ENCODE data around the gene IL22RA2. TPM values are rescaled to one million over a fixed set of nuclear protein-coding genes. Genes with fewer than 3 reads are reported as not detected.

IL22RA2 gene
- total and polyA plus RNA-seq, 9 of the 15 experiments (the other 6 are each of a cell fraction or from before 2014, with no cell fraction given) = 0.03 TPM; not detected in 8

DNA sequence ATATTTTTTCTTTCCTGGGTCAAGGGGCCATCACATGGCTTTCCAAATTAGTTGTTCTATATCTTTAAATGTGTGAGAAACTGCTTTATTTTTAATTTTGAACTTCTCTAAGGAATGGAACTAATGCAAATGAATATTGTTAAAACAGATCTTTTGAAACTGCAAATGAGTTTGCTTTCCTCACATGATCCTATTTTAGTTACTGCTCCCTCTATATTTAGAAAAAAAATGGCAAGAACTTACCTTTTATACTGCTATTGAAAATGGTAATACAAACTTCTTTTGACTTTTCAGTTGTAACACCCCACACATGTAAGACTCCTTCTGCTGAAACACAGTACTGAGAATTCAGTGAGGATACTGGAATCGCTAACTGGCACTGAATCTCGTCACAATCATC, 29.8 kb upstream of the IL22RA2 start:
- intact Hi-C loops (cut with micrococcal nuclease) (no loop called here), in situ Hi-C loops (cut with MboI) (no loop called here)
- ChIA-PET CTCF (ENCODE audit: low intra/inter-chr PET ratio) (no interaction called here), POLR2A (no interaction called here)
- Histone ChIP-seq H3K4me1 (replicated peaks in 1 of 2; ENCODE audit: control insufficient read depth in 2 of 2, insufficient read depth in 2 of 2, low read length in 2 of 2) (no peaks in the 10 kb centered on the region), H3K9me1 (ENCODE audit: control insufficient read depth, insufficient read depth, low read length) (no peaks in the 10 kb centered on the region), H3K4me2 (ENCODE audit: insufficient read depth, low read length) (no peak overlapping the region), H3K9ac (ENCODE audit: insufficient read depth in 1 of 2, low read depth in 2 of 2, low read length in 2 of 2) (no peak overlapping the region), H3K36me3 (ENCODE audit: control insufficient read depth, insufficient read depth, low read length) (peaks cover 58% of the 10 kb centered on the region), H2AFZ (ENCODE audit: low read depth, low read length) (no peak overlapping the region), H3K27ac (ENCODE audit: extremely low read depth, low read depth, low read length) (no peak overlapping the region), H3K79me2 (ENCODE audit: control insufficient read depth, insufficient read depth, low read length) (no peaks in the 10 kb centered on the region), H3K9me3 (replicated peaks; ENCODE audit: control insufficient read depth, insufficient read depth, low read depth, low read length) (no peaks in the 10 kb centered on the region), H4K20me1 (replicated peaks; ENCODE audit: control insufficient read depth, insufficient read depth, low read length) (no peaks in the 10 kb centered on the region), H3K4me3 (no peak overlapping the region), H3K27me3 (ENCODE audit: control insufficient read depth in 2 of 2, insufficient read depth in 2 of 2, low read length in 2 of 2) (no peaks in the 10 kb centered on the region)
- no peak for ATAC-seq
- 92% methylated on average over 2 of the region's 2 CpGs for WGBS (ENCODE audit: insufficient coverage, low coverage, missing lambda C conversion rate)
- TF ChIP-seq XRCC4 (IDR thresholded peaks at IDR 0.05; ENCODE audit: extremely low read depth, insufficient read depth, insufficient read length) (no peak), ZNF282 (CRISPR knock-in tag; IDR thresholded peaks at IDR 0.05) (no peak), ZNF507 (tag; conservative IDR thresholded peaks at IDR 0.05) (0 out of 2 replicates have a peak, but pooled peaks have one; percentile 8), SRSF7 (optimal IDR thresholded peaks at IDR 0.05; ENCODE audit: low read depth, low read length) (no peak)
- DNase-seq (ENCODE audit: extremely low read depth in 1 of 4, low spot score in 3 of 4) = no peak
- no peak for FAIRE-seq
- no TSS peak for BruUV-seq (replicated peaks)

DNA sequence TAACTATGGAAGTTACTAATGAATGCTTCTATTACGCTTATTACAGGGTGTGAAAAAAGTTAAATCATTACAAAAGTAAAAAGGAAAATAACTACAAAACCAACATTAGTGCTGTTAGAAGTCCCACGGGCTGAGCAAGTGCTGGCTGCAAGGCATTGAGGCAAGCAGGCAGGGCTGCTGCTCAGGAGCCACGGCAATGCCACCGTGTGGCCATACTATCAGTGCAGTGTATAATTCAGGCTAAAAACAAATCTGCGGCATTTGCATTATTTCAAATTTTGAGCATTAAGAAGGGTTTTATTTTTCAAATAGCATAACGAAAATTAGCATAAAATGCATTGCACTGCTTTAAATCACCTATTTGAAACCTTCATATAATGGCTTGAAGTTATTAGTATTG, 28.6 kb upstream of the IL22RA2 start:
- ChIA-PET CTCF (ENCODE audit: low intra/inter-chr PET ratio) (no interaction called here), POLR2A (no interaction called here)
- ATAC-seq = peak; percentile 57; the same call in 1 of the 3 replicates
- Histone ChIP-seq H3K27ac (ENCODE audit: extremely low read depth, low read depth, low read length) (no peak overlapping the region), H3K9me3 (replicated peaks; ENCODE audit: control insufficient read depth, insufficient read depth, low read depth, low read length) (no peaks in the 10 kb centered on the region), H4K20me1 (replicated peaks; ENCODE audit: control insufficient read depth, insufficient read depth, low read length) (no peaks in the 10 kb centered on the region), H3K36me3 (ENCODE audit: control insufficient read depth, insufficient read depth, low read length) (peaks cover 66% of the 10 kb centered on the region), H3K4me1 (replicated peaks in 1 of 2; ENCODE audit: control insufficient read depth in 2 of 2, insufficient read depth in 2 of 2, low read length in 2 of 2) (no peaks in the 10 kb centered on the region), H3K4me3 (no peak overlapping the region), H2AFZ (ENCODE audit: low read depth, low read length) (no peak overlapping the region), H3K9me1 (ENCODE audit: control insufficient read depth, insufficient read depth, low read length) (no peaks in the 10 kb centered on the region), H3K27me3 (ENCODE audit: control insufficient read depth in 2 of 2, insufficient read depth in 2 of 2, low read length in 2 of 2) (no peaks in the 10 kb centered on the region), H3K4me2 (ENCODE audit: insufficient read depth, low read length) (no peak overlapping the region), H3K9ac (ENCODE audit: insufficient read depth in 1 of 2, low read depth in 2 of 2, low read length in 2 of 2) (no peak overlapping the region), H3K79me2 (ENCODE audit: control insufficient read depth, insufficient read depth, low read length) (no peaks in the 10 kb centered on the region)
- DNase-seq (ENCODE audit: extremely low read depth in 1 of 4, low spot score in 3 of 4) = no peak
- FAIRE-seq = no peak
- no peak for TF ChIP-seq ZC3H4 (CRISPR knock-in tag; IDR thresholded peaks at IDR 0.05; ENCODE audit: borderline replicate concordance)
- no peak for TF ChIP-seq ATF1 (CRISPR knock-in tag; IDR thresholded peaks at IDR 0.05)
- TF ChIP-seq ATF1 (tag; IDR thresholded peaks at IDR 0.05) = no peak
- TF ChIP-seq HSF4 (CRISPR knock-in tag; IDR thresholded peaks at IDR 0.05; ENCODE audit: borderline replicate concordance) = no peak
- TF ChIP-seq, protein P1, sequence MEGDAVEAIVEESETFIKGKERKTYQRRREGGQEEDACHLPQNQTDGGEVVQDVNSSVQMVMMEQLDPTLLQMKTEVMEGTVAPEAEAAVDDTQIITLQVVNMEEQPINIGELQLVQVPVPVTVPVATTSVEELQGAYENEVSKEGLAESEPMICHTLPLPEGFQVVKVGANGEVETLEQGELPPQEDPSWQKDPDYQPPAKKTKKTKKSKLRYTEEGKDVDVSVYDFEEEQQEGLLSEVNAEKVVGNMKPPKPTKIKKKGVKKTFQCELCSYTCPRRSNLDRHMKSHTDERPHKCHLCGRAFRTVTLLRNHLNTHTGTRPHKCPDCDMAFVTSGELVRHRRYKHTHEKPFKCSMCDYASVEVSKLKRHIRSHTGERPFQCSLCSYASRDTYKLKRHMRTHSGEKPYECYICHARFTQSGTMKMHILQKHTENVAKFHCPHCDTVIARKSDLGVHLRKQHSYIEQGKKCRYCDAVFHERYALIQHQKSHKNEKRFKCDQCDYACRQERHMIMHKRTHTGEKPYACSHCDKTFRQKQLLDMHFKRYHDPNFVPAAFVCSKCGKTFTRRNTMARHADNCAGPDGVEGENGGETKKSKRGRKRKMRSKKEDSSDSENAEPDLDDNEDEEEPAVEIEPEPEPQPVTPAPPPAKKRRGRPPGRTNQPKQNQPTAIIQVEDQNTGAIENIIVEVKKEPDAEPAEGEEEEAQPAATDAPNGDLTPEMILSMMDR (IDR thresholded peaks at IDR 0.05 in 2 of 3, conservative IDR thresholded peaks at IDR 0.05 in 1 of 3; ENCODE audit: insufficient read depth in 2 of 3, low read depth in 1 of 3, low read length in 3 of 3) = peak; percentile 25 to 33 (median 28); a peak in 3 of 6 replicates
- TF ChIP-seq ZNF282 (CRISPR knock-in tag; IDR thresholded peaks at IDR 0.05) = no peak
- WGBS (ENCODE audit: insufficient coverage, low coverage, missing lambda C conversion rate) = 70% methylated on average over 6 of the region's 6 CpGs
- in situ Hi-C loops (cut with MboI) = no loop called here
- no TSS peak for BruUV-seq (replicated peaks)
- intact Hi-C loops (cut with micrococcal nuclease) = no loop called here

Data from K562 (cell line).